Right hindlimb (tissue), 1 donor: ENCODE measurements around the gene SHC3.
A peak's percentile ranks its signal among the peaks of the same experiment; 100 is the strongest.

Experiments
- DNase-seq: peaks from one replicate; pipeline ENCODE4 v3.0.0-alpha.2; 2018

The SHC3 gene

GRCh38 chr9:88996921-88997235 lies 181.7 kb downstream of the SHC3 start:
- peak; percentile 30 for DNase-seq

- no peak for DNase-seq
Observed at GRCh38 chr9:88996046-88996920, 182.3 kb downstream of the SHC3 start.

- no peak for DNase-seq
Observed at GRCh38 chr9:88995627-88996026, 183.0 kb downstream of the SHC3 start.

GRCh38 chr9:88995200-88995577 lies 183.4 kb downstream of the SHC3 start:
- no peak for DNase-seq

- DNase-seq, result peak; percentile 53
Observed at GRCh38 chr9:88994469-88995199, 184.0 kb downstream of the SHC3 start.

GRCh38 chr9:88993871-88994460 lies 184.7 kb downstream of the SHC3 start:
- no peak for DNase-seq

- no peak for DNase-seq
Observed at GRCh38 chr9:88993327-88993726, 185.3 kb downstream of the SHC3 start.

- DNase-seq, result no peak
Observed at GRCh38 chr9:88992556-88992955, 186.1 kb downstream of the SHC3 start.

- peak; percentile 89 for DNase-seq
Observed at GRCh38 chr9:88991066-88992034, 187.3 kb downstream of the SHC3 start, which contains the start of gene S1PR3. TSS of gene S1PR3 (plus strand) at chr9:88991468. CDS start at chr9:89001201, 9,733 bp downstream.

- DNase-seq, result no peak
Observed at GRCh38 chr9:88990729-88991065, 187.9 kb downstream of the SHC3 start.

GRCh38 chr9:88990041-88990728 lies 188.4 kb downstream of the SHC3 start:
- DNase-seq, result no peak

- no peak for DNase-seq
Observed at GRCh38 chr9:88988796-88989641, 189.6 kb downstream of the SHC3 start.

- DNase-seq, result no peak
Observed at GRCh38 chr9:88987661-88988060, 191.0 kb downstream of the SHC3 start.

GRCh38 chr9:88986776-88987175 lies 191.8 kb downstream of the SHC3 start:
- no peak for DNase-seq

GRCh38 chr9:88985616-88986015 lies 193.0 kb downstream of the SHC3 start:
- DNase-seq, result no peak

GRCh38 chr9:88984543-88984883 lies 194.1 kb downstream of the SHC3 start:
- DNase-seq, result no peak

- no peak for DNase-seq
Observed at GRCh38 chr9:88983865-88984542, 194.6 kb downstream of the SHC3 start.

GRCh38 chr9:88980740-88981203 lies 197.8 kb downstream of the SHC3 start:
- no peak for DNase-seq

GRCh38 chr9:88979791-88980190 lies 198.8 kb downstream of the SHC3 start:
- no peak for DNase-seq

GRCh38 chr9:88979021-88979420 lies 199.6 kb downstream of the SHC3 start:
- no peak for DNase-seq

- no peak for DNase-seq
Observed at GRCh38 chr9:88978034-88978433, 200.6 kb downstream of the SHC3 start.
